RWPE1 (cell line): Measurements from ENCODE around the gene GUCD1.

ENCODE experiments used
- CTCF ChIA-PET: fragments of 350-600 bp; sonication (Branson Sonifier 250); formaldehyde crosslinking; extraction: SDS; loops from one replicate; lab custom pipeline; 2021; lab: Yijun Ruan, JAX
- POLR2A ChIA-PET: fragments of 400-600 bp; formaldehyde crosslinking; extraction: SDS; loops from one replicate; lab custom pipeline; 2020; ENCODE audit warnings: antibody characterized with exemption; ENCODE audit not compliant: low non-redundant PET; lab: Yijun Ruan, JAX
- DNase-seq: peaks from one replicate; pipeline ENCODE4 v3.0.0; 2012; ENCODE audit warnings: low spot score
- H3K27ac ChIP-seq: fragments of 450-650 bp; 2 replicates; pipeline ENCODE4 v1.5.1; 2017
- TF ChIP-seq, protein P1 (sequence below): fragments of 450-650 bp; conservative IDR thresholded peaks from 2 replicates; pipeline ENCODE4 v1.5.1; 2017; ENCODE audit warnings: low read depth, mild to moderate bottlenecking

The GUCD1 gene

DNA sequence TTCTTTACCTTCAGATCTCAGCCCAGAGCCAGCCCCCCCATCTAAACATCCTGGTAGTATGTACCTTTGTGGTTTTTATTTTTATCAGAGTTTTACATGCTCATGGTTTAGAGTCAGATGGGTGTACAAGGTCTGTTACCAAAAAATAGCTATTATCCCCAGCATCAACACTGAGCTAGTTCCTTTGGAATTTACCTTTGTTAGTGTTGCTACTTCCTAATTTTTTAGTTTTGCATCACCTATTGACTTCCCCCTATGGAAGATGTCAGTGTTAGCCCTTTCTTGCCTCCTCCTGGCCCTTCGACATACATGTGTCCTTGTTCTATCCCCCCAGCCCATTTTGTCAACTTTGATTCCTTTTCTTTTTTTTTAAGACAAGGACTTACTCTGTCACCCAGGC, 52.4 kb downstream of the GUCD1 start:
- ChIA-PET CTCF (interaction anchor here (0.7 kb wide), 3 partner anchors 12 to 79 kb away, joined by 3 read pairs; no protein-coding TSS in a partner anchor), POLR2A (no interaction called here)

DNA sequence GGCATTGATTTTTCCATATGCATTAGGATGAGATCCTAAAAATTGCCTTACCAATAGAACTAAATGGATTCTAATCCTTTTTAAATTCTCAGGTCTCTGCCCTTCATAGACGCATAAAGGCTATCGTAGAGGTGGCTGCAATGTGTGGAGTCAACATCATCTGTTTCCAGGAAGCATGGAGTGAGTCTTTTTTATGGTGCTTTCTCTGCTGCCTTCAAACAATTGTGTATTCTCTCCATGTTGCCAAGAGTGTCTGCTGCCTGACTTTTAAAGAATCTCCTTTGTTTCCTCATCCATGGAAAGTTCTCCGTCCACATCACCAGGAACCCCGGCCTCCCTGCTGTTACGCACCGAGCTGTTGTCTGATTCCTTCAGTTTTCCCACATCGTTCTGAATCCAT, 52.9 kb downstream of the GUCD1 start:
- DNase-seq: no peak
- CTCF ChIA-PET: interaction anchor here (0.7 kb wide), 1 partner anchor 11 kb away, joined by 3 read pairs; no protein-coding TSS in a partner anchor
- POLR2A ChIA-PET: no interaction called here
- TF ChIP-seq, protein P1, sequence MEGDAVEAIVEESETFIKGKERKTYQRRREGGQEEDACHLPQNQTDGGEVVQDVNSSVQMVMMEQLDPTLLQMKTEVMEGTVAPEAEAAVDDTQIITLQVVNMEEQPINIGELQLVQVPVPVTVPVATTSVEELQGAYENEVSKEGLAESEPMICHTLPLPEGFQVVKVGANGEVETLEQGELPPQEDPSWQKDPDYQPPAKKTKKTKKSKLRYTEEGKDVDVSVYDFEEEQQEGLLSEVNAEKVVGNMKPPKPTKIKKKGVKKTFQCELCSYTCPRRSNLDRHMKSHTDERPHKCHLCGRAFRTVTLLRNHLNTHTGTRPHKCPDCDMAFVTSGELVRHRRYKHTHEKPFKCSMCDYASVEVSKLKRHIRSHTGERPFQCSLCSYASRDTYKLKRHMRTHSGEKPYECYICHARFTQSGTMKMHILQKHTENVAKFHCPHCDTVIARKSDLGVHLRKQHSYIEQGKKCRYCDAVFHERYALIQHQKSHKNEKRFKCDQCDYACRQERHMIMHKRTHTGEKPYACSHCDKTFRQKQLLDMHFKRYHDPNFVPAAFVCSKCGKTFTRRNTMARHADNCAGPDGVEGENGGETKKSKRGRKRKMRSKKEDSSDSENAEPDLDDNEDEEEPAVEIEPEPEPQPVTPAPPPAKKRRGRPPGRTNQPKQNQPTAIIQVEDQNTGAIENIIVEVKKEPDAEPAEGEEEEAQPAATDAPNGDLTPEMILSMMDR: no peak
- H3K27ac ChIP-seq: no peak overlapping the region

More for the DNA sequence above, 52.4 kb downstream of the GUCD1 start:
- DNase-seq: no peak
- no peak overlapping the region for H3K27ac ChIP-seq
- TF ChIP-seq, protein P1: no peak

DNA sequence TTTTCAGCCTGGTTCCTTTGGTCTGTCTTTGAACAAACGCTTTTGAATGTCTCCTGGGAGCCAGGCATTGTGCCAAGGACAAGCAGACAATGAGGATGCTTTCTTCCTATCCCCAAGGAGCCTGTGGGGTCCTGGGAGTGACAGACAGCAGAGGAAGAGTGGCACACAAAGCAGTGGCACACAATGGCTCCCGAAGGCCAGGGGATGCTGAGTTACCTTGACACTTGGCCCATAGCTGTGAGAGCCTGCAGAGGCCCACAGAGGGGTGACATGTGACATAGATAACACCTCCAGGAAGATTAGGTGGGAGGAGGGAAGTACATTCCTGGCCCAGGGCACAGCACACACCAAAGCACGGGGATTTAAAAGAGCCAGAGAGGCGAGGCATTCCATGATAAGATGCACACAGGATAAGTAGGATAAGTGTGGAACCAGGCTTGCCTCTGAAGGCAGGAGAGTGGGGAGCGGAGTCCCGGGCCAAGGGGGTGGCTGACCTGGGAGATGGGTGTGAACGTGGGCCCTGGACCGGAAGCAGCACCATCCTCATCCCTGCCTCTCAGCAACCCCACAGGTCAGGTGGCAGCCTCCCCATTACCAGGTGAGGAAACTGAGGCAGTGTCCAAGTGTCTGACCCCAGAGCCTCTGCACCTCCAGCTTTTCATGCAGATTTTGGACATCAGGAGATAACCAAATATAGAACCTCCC, 53.5 kb downstream of the GUCD1 start:
- ChIA-PET POLR2A (no interaction called here), CTCF (no interaction called here)
- H3K27ac ChIP-seq: no peak overlapping the region
- TF ChIP-seq, protein P1: no peak
- no peak for DNase-seq

DNA sequence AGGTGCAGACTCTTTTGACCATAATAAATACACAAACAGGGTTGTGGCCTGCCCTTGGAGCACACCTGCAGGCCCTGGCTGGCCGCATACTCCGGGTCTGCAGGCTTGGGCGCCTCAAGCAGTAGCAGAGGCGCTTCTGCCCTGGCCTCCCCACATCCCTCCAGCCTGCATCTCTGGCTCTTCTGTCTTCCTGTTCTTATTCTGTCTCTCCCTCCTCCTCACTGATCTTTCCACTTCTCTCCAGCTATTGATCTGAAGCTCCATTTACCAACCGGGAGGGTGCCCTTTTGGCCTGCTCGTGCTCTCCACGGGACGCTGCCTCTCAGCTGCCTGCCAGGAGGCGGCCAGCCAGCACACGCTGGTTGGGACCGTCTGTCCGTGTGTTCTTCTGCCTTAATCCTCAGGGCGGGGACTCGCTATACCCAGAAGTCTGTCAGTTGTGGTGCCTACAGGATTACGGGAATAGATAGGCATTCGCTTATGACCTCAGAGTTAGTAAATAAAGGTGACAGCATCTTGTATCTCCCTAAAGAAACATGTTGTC, 54.6 kb downstream of the GUCD1 start:
- TF ChIP-seq, protein P1: no peak
- CTCF ChIA-PET: interaction anchor here (0.6 kb wide), 1 partner anchor 125 kb away, joined by 3 read pairs; no protein-coding TSS in a partner anchor
- POLR2A ChIA-PET: no interaction called here

DNA sequence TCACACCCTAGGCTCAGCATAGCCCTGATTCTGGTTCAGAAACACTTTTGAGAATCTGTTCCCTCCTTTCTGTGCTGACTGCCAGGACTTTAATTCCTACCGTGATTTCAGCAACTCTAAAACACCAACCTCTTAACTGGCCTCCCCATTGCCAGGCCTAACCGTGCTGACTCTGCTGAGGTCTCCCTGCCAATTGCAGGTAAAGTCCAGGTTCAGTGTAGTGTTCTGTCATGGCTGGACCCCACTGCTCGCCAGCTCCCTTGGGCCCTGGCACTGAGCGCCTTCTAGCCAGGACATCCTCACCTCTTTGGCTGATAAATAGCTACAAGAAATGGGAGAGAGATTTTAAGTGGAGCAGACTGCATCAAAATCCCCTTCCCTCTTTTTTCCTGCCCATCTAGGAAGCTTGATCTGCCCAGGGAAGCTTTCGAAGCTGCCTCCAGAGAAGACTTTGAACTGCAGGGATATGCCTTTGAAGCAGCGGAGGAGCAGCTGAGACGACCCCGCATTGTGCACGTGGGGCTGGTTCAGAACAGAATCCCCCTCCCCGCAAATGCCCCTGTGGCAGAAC, 55.1 kb downstream of the GUCD1 start:
- TF ChIP-seq, protein P1: no peak
- CTCF ChIA-PET: interaction anchor here (0.6 kb wide), 1 partner anchor 124 kb away, joined by 3 read pairs; no protein-coding TSS in a partner anchor
- no peak overlapping the region for H3K27ac ChIP-seq
- POLR2A ChIA-PET: no interaction called here
- no peak for DNase-seq

More for the DNA sequence above, 54.6 kb downstream of the GUCD1 start:
- H3K27ac ChIP-seq: no peak overlapping the region
- DNase-seq: peak; percentile 18

DNA sequence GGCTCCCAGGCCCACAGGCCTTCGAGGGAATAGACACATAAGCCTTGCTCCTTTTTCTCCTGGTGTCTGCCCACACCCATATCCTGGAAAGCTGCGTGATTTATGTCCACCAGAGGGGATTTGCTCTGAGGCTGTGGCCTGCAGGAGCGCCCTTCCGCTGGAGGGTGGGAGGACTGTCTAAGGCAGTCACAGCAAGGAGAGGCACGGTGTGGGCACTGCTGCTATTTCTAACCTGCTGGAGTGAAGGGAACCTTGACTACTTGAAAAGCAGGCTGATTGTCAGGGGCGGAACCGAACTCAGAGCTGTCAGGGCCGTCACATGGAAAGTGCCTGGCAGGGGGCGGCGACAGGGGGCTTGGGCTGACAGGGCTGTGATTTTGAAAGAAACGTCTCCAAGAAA, 56.1 kb downstream of the GUCD1 start:
- H3K27ac ChIP-seq: no peak overlapping the region
- CTCF ChIA-PET: no interaction called here
- no peak for DNase-seq
- POLR2A ChIA-PET: no interaction called here
- TF ChIP-seq, protein P1: no peak
